Motor neuron (in vitro differentiated cells): ENCODE data around the gene IGFL4. TPM values are rescaled to one million over a fixed set of nuclear protein-coding genes. Genes with fewer than 3 reads are reported as not detected.
"Not testable (repeated sequence)": the region's sequence is repeated elsewhere in the genome, so short reads cannot be mapped to it uniquely, and the experiment has no call there.

Experiments used
- ATAC-seq, 8 experiments: fragments of 200-7000 bp; cut with Tn5 transposase; replicated peaks in 6 of 8; 2 replicates each; pipeline ENCODE4 v1.8.0; 2021; ENCODE audit warnings: mild to moderate bottlenecking in 8 of 8, moderate library complexity in 8 of 8
- H3K27ac ChIP-seq, 2 donors: fragments of 250-450 bp; sonication (Bioruptor Pico); 2 replicates each; pipeline ENCODE4 v1.9.0; 2021; ENCODE audit warnings: antibody characterized with exemption in 2 of 2, mild to moderate bottlenecking in 2 of 2, moderate library complexity in 1 of 2
- H3K4me1 ChIP-seq, 2 donors: fragments of 250-450 bp; sonication (Bioruptor Pico); replicated peaks in 1 of 2; 2 replicates each; pipeline ENCODE4 v1.6.1; 2021; ENCODE audit warnings: antibody characterized with exemption in 2 of 2, mild to moderate bottlenecking in 2 of 2, moderate library complexity in 1 of 2
- H3K4me3 ChIP-seq, 5 donors: fragments of 250-450 bp; sonication (Bioruptor Pico); 2 replicates each; pipeline ENCODE4 v1.9.0; 2021; ENCODE audit warnings: antibody characterized with exemption in 5 of 5, mild to moderate bottlenecking in 5 of 5, moderate library complexity in 4 of 5
- WGBS, 10 experiments: fragments of 450-650 bp; shearing (Covaris generic); methylation state at CpG; one replicate each; pipeline ENCODE4 v1.0.0; 2022; 5-methylcytosine and 5-hydroxymethylcytosine counted together
- in situ Hi-C, 9 experiments: fragments of 400-800 bp; cut with MboI; loops; one replicate each; pipeline ENCODE4 v1.15.0; 2021; ENCODE audit warnings: low sequenced_read_pairs in 9 of 9, low pct_unique_long_range_greater_than_20kb in 2 of 9; ENCODE audit not compliant: unreplicated experiment in 9 of 9
- total RNA-seq, 8 experiments: library from RNA; unstranded; fragments of 300-600 nt; gene quantifications; 2 replicates each; pipeline versions ENCODE4 v1.2.3 to v1.2.4, GENCODE V29; 2022

The IGFL4 gene
- 10 to 100 TPM in 1 of 8 experiments, 1 to 10 TPM in 4, under 1 TPM in 3; 0.25 to 19.7 (median 2.0) TPM for total RNA-seq

- H3K4me1 ChIP-seq: no peaks in the 10 kb centered on the region
- H3K4me3 ChIP-seq: no peak within 1 kb of the TSS
- no peak within 1 kb of the TSS for H3K27ac ChIP-seq
- ATAC-seq: peak in 3 of 8 experiments; percentile 92 to 94 (median 92)
- in situ Hi-C loops: no loop called here
- 20 to 96% (median 62%) methylated on average over 2 to 6 of the region's 7 CpGs; no CpG with 5 or more reads in 1 of the 10 experiments for WGBS, 10 experiments
These were observed at the start of gene IGFL4 for GRCh38 chr19:46040952-46041500. Gene IGFL4, minus strand, starts transcription at chr19:46041002. Its CDS starts 40 bp downstream, at chr19:46040962.

GRCh38 chr19:46090444-46090843 is 49.6 kb upstream of the IGFL4 start:
- no peak overlapping the region for H3K27ac ChIP-seq
- no peak overlapping the region for H3K4me3 ChIP-seq
- in situ Hi-C loops: loop anchor here in 6 of 9 experiments (10.0 to 25.0 kb wide), 3 partner anchors 97 to 174 kb away; no protein-coding TSS in a partner anchor
- ATAC-seq: no peak
- 0 to 86% (median 50%) methylated on average over 1 to 4 of the region's 5 CpGs; no CpG with 5 or more reads in 3 of the 10 experiments for WGBS, 10 experiments
- no peaks in the 10 kb centered on the region for H3K4me1 ChIP-seq

GRCh38 chr19:46089432-46089831 is 48.6 kb upstream of the IGFL4 start:
- Histone ChIP-seq H3K27ac (no peak overlapping the region), H3K4me1 (no peaks in the 10 kb centered on the region), H3K4me3 (no peak overlapping the region)
- in situ Hi-C loops: loop anchor here in 7 of 9 experiments (10.0 to 25.0 kb wide), 3 partner anchors 98 to 175 kb away; no protein-coding TSS in a partner anchor
- ATAC-seq: no peak
- WGBS, 10 experiments: 40 to 100% (median 75%) methylated on average over 1 of the region's 1 CpG; no CpG with 5 or more reads in 1 of the 10 experiments

GRCh38 chr19:46088101-46088500 is 47.3 kb upstream of the IGFL4 start:
- 33 to 100% (median 67%) methylated on average over 1 to 2 of the region's 2 CpGs for WGBS, 10 experiments
- Histone ChIP-seq H3K4me3 (no peak overlapping the region), H3K4me1 (no peaks in the 10 kb centered on the region), H3K27ac (no peak overlapping the region)
- ATAC-seq: no peak
- in situ Hi-C loops: loop anchor here in 7 of 9 experiments (10.0 to 25.0 kb wide), 3 partner anchors 99 to 177 kb away; no protein-coding TSS in a partner anchor

- Histone ChIP-seq H3K4me3 (no peak overlapping the region), H3K4me1 (no peaks in the 10 kb centered on the region), H3K27ac (no peak overlapping the region)
- ATAC-seq: no peak
- 0 to 40% (median 0%) methylated on average over 1 of the region's 1 CpG; no CpG with 5 or more reads in 1 of the 10 experiments for WGBS, 10 experiments
- in situ Hi-C loops: loop anchor here in 7 of 9 experiments (10.0 to 25.0 kb wide), 3 partner anchors 101 to 179 kb away; no protein-coding TSS in a partner anchor
These were observed 45.1 kb upstream of the IGFL4 start for GRCh38 chr19:46085888-46086287.

GRCh38 chr19:46082728-46083050 is 41.9 kb upstream of the IGFL4 start:
- Histone ChIP-seq H3K4me1 (no peaks in the 10 kb centered on the region), H3K4me3 (no peak overlapping the region), H3K27ac (no peak overlapping the region)
- WGBS, 10 experiments: 0 to 89% (median 67%) methylated on average over 1 to 2 of the region's 2 CpGs; no CpG with 5 or more reads in 1 of the 10 experiments
- in situ Hi-C loops: loop anchor here in 8 of 9 experiments (5.0 to 25.0 kb wide), 5 partner anchors 105 to 185 kb away; no protein-coding TSS in a partner anchor
- ATAC-seq: peak in 3 of 8 experiments; percentile 5 to 51 (median 18)

- ATAC-seq: peak in 4 of 8 experiments; percentile 7 to 32 (median 31)
- H3K27ac ChIP-seq: no peak overlapping the region
- in situ Hi-C loops: loop anchor here in 8 of 9 experiments (5.0 to 25.0 kb wide), 5 partner anchors 105 to 185 kb away; no protein-coding TSS in a partner anchor
- H3K4me1 ChIP-seq: no peaks in the 10 kb centered on the region
- 30 to 63% (median 50%) methylated on average over 1 to 4 of the region's 4 CpGs; no CpG with 5 or more reads in 3 of the 10 experiments for WGBS, 10 experiments
- H3K4me3 ChIP-seq: no peak overlapping the region
These were observed 41.3 kb upstream of the IGFL4 start for GRCh38 chr19:46081928-46082727.

GRCh38 chr19:46080561-46080960 is 39.8 kb upstream of the IGFL4 start:
- Histone ChIP-seq H3K27ac (no peak overlapping the region), H3K4me1 (peaks cover 0 to 2% of the 10 kb centered on the region in 2 donors), H3K4me3 (no peak overlapping the region)
- ATAC-seq: no peak
- WGBS, 10 experiments: 0 to 100% (median 63%) methylated on average over 1 of the region's 3 CpGs; no CpG with 5 or more reads in 6 of the 10 experiments
- in situ Hi-C loops: loop anchor here in 8 of 9 experiments (5.0 to 25.0 kb wide), 5 partner anchors 107 to 187 kb away; no protein-coding TSS in a partner anchor

- Histone ChIP-seq H3K27ac (no peak overlapping the region), H3K4me1 (peaks cover 0 to 2% of the 10 kb centered on the region in 2 donors), H3K4me3 (no peak overlapping the region)
- ATAC-seq: no peak
- in situ Hi-C loops: loop anchor here in 6 of 9 experiments (10.0 to 25.0 kb wide), 3 partner anchors 55 to 183 kb away; partner anchors contain the start of gene PGLYRP1 (in 2 of the 6)
- 39 to 97% (median 70%) methylated on average over 1 to 5 of the region's 7 CpGs; no CpG with 5 or more reads in 4 of the 10 experiments for WGBS, 10 experiments
These were observed 38.8 kb upstream of the IGFL4 start for GRCh38 chr19:46079576-46079975.

- H3K27ac ChIP-seq, H3K4me3 ChIP-seq, H3K4me1 ChIP-seq: not testable (repeated sequence)
- 0 to 92% (median 17%) methylated on average over 1 to 3 of the region's 71 CpGs; no CpG with 5 or more reads in 4 of the 10 experiments for WGBS, 10 experiments
- ATAC-seq: peak in 3 of 8 experiments; percentile 11 to 53 (median 39)
- in situ Hi-C loops: loop anchor here in 6 of 9 experiments (10.0 to 25.0 kb wide), 3 partner anchors 54 to 184 kb away; partner anchors contain the start of gene PGLYRP1 (in 2 of the 6)
These were observed 38.0 kb upstream of the IGFL4 start for GRCh38 chr19:46078573-46079332.

GRCh38 chr19:46077815-46078167 is 37.0 kb upstream of the IGFL4 start:
- WGBS, 10 experiments: 18 to 50% (median 25%) methylated on average over 2 to 6 of the region's 6 CpGs
- peaks cover 0 to 2% of the 10 kb centered on the region in 2 donors for H3K4me1 ChIP-seq
- in situ Hi-C loops: loop anchor here in 6 of 9 experiments (10.0 to 25.0 kb wide), 3 partner anchors 53 to 185 kb away; partner anchors contain the start of gene PGLYRP1 (in 2 of the 6)
- no peak overlapping the region for H3K27ac ChIP-seq
- peak overlapping the region in 3 of 5 donors; percentile 41 to 58 (median 50) for H3K4me3 ChIP-seq
- no peak for ATAC-seq
